Germinal center (tissue), 1 donor: ENCODE data around the gene CSHL1.
A peak's percentile ranks its signal among the peaks of the same experiment; 100 is the strongest.

Source experiments
- DNase-seq: peaks from one replicate; pipeline ENCODE4 v3.0.0; 2012; ENCODE audit warnings: mixed read lengths, low spot score

CSHL1 gene

GRCh38 chr17:63911041-63911635 lies at the start of gene CSHL1:
CSHL1 (minus strand) TSS chr17:63911258; CDS start chr17:63911196, 62 bp downstream.
- DNase-seq = no peak

DNA sequence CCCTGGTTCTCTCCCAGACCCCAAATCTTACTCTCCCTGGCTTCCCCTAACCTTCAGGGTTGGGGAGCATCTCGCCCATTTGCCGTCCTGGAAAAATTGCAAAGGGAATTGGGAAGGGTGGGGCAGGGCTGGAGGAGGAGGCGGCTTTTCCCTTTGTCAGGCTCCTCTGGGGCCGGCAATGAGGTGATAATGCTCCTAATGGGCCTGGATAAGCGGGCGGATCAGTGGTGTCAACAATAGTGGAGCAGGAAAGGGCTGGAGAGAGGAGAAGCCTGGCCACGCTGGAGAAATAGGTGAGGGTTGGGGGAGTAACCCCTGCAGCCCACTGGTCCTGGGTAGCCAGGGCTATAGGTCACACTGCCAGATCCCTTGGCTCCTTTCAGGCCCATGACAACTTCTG lies 49.4 kb upstream of the CSHL1 start:
- no peak for DNase-seq

- no peak for DNase-seq
Observed at GRCh38 chr17:63960006-63960405, 48.9 kb upstream of the CSHL1 start.

- DNase-seq = no peak
Observed at GRCh38 chr17:63956296-63956920, 45.4 kb upstream of the CSHL1 start.

- no peak for DNase-seq
Observed at GRCh38 chr17:63955791-63956190, 44.7 kb upstream of the CSHL1 start.

GRCh38 chr17:63955232-63955631 lies 44.2 kb upstream of the CSHL1 start:
- DNase-seq = no peak

- DNase-seq = peak; percentile 74
Observed at GRCh38 chr17:63954402-63955063, 43.5 kb upstream of the CSHL1 start.

GRCh38 chr17:63950940-63951907 lies 40.2 kb upstream of the CSHL1 start:
- DNase-seq = peak; percentile 79

- DNase-seq = no peak
Observed at GRCh38 chr17:63949576-63950250, 38.7 kb upstream of the CSHL1 start.

- no peak for DNase-seq
Observed at GRCh38 chr17:63948521-63948920, 37.5 kb upstream of the CSHL1 start.

- no peak for DNase-seq
Observed at GRCh38 chr17:63947711-63948330, 36.8 kb upstream of the CSHL1 start.

DNA sequence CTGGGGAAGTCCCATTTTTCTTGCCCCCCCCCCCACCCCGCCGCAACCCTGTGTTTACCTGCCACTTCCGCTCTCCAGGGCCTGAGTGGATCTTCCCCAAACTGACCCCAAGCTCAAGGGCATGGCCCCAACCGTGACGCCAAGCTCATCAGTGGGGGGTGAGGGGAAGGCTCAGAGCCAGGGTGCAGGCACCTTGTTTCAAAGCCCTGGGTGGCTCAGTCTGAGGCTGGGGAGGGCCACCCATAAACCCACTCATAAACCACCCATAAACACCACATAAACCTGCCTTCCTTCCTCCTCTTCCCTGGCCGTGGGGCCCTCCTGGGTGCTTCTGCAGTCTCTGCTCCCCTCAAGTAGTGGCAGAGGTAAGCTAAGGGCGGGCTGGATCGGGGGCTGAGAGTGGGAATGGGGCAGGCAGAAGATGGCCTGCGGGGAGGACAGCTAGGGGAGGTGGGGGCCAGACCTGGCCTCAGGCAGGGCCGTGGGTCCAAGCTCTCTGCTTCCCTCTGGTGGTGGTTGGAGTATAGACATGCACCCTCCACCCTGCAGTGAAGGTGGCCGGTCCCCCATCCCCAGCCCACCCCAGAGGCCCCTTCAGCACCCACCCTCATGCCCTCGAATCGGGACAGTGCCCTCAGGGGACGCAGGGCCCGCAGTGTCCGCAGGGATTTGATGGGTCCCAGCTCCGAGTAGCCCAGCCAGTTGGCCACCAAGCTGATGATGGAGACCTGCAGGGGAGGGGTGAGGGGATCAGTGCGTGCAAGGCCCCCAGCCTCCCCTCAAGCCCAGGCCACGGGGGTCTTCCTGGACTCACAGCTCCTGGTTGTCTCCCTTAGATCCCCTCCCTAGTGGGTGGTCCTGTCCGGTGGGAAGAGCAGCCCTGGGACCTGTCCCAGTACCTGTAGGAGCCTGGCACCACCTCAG lies 35.6 kb upstream of the CSHL1 start:
- DNase-seq = peak; percentile 88

- peak; percentile 84 for DNase-seq
Observed at GRCh38 chr17:63945784-63946439, 34.9 kb upstream of the CSHL1 start.

DNA sequence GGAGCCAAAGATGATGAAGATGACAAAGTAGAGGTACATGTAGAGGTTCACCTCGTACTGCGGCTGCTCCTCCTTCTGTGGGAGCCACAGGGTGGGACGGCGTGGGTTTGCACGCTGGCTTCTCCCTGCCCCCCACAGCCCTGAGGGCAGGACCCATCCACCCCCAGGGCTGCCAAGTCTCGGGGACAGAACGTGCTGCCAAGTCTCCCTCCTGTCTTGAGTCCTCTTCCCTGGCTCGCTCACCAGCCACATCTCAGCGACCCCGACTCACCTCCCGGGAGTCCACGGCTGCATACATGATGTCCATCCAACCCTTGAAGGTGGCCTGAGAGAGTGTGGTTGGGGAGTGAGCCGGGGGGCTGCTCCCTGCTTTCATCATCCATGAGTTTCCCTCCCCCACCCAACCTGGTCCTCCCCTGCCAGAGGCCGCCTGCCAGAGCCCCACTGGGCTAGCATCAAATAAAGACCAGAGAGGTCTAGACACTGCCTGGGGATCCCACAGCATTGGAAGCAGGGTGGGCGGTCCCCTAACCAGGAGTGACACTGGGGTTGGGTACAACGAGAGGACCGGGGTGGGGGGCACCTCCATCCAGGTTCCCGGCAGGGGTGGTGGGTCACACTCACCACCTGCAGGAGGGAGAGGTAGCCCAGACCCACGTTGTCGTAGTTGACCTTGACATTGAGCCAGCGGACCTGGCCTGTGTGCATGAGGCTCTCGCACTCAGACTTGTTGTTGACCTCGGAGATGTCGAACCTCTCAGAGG lies 33.9 kb upstream of the CSHL1 start:
- no peak for DNase-seq

GRCh38 chr17:63943745-63944144 lies 32.7 kb upstream of the CSHL1 start:
- no peak for DNase-seq

GRCh38 chr17:63942309-63942985 lies 31.4 kb upstream of the CSHL1 start:
- no peak for DNase-seq

- DNase-seq = no peak
Observed at GRCh38 chr17:63941751-63942150, 30.7 kb upstream of the CSHL1 start.

DNA sequence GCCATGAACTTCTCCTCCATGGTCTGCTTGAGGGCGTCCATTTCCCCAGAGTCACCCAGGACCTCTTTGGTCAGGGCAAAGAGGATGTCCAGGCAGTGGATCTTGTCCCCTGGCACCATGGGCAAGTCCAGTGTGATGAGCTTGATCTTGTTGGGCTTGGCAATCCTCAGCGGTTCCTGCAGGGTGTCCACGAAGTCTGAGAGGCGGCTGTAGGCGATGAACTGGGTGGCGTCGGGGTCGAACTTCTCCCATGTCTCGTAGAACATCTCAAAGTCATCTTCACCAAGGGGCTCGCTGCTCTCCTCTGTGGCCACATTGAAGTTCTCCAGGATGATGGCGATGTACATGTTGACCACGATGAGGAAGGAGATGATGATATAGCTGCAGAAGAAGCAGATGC lies 30.1 kb upstream of the CSHL1 start:
- no peak for DNase-seq
